Activated CD8-positive, alpha-beta T cell treated with anti-CD3 and anti-CD28 coated beads, Interleukin-2, amount 10 ng/mL, durations not matched to agents 7 days and 5 days (primary cell): ENCODE results near the gene POU5F1. TPM values are rescaled to one million over a fixed set of nuclear protein-coding genes. Genes with fewer than 3 reads are reported as not detected.
A peak's percentile ranks its signal among the peaks of the same experiment; 100 is the strongest.
"Not testable (repeated sequence)": the region's sequence is repeated elsewhere in the genome, so short reads cannot be mapped to it uniquely, and the experiment has no call there.

Experiments used
- ATAC-seq: fragments of 150-1000 bp; cut with Tn5 transposase; one replicate; pipeline ENCODE4 v1.10.0; 2021; ENCODE audit warnings: moderate library complexity
- CTCF ChIA-PET: fragments of 350-600 bp; sonication (Branson Sonifier 250); formaldehyde crosslinking; loops from one replicate; lab custom pipeline; 2021; ENCODE audit warnings: antibody characterized with exemption; lab: Charles Lee
- POLR2A ChIA-PET: fragments of 350-600 bp; sonication (Branson Sonifier 250); formaldehyde crosslinking; loops from one replicate; lab custom pipeline; 2021; ENCODE audit warnings: antibody characterized with exemption; lab: Charles Lee
- DNase-seq: peaks from one replicate; pipeline ENCODE4 v3.0.0-alpha.2; 2020
- H3K27ac Mint-ChIP-seq: one replicate; pipeline ENCODE4 v1.8.0; 2021; ENCODE audit warnings: mild to moderate bottlenecking, mixed read lengths
- H3K27me3 Mint-ChIP-seq: one replicate; pipeline ENCODE4 v1.8.0; 2021; ENCODE audit warnings: low read depth, mixed read lengths
- H3K36me3 Mint-ChIP-seq: one replicate; pipeline ENCODE4 v1.8.0; 2021; ENCODE audit warnings: low read depth, mixed read lengths
- H3K4me1 Mint-ChIP-seq: one replicate; pipeline ENCODE4 v1.8.0; 2021; ENCODE audit warnings: low read depth, mixed read lengths
- H3K4me3 Mint-ChIP-seq: one replicate; pipeline ENCODE4 v1.8.0; 2021; ENCODE audit warnings: mild to moderate bottlenecking, mixed read lengths
- H3K9me3 Mint-ChIP-seq: one replicate; pipeline ENCODE4 v1.8.0; 2022; ENCODE audit warnings: mixed read lengths; ENCODE audit not compliant: insufficient read depth
- total RNA-seq, 2 experiments: library from RNA; stranded (reverse); gene quantifications; one replicate each; pipeline ENCODE4 v1.2.3, GENCODE V29; 2021

Gene POU5F1
- total RNA-seq, 2 experiments from 2014 or later, result not detected

DNA sequence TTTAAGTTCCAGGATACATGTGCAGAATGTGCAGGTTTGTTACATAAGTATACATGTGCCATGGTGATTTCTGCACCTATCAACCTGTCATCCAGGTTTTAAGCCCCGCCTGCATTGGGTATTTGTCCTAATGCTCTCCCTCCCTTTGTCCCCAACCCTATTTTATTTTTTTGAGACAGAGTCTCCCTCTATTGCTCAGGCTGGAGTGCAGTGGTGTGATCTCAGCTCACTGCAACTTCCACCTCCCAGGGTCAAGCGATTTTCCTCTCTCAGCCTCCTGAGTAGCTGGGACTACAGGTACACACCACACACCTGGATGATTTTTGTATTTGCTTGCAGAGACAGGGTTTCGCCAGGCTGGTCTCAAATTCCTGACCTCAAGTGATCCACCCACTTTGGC is 18.7 kb upstream of the POU5F1 start:
- H3K36me3 Mint-ChIP-seq, H3K4me1 Mint-ChIP-seq, ATAC-seq, H3K4me3 Mint-ChIP-seq, DNase-seq, H3K27me3 Mint-ChIP-seq, H3K9me3 Mint-ChIP-seq, H3K27ac Mint-ChIP-seq, POLR2A ChIA-PET: not testable (repeated sequence)
- CTCF ChIA-PET, result interaction anchor here (1.5 to 2.4 kb wide), 2 partner anchors 31 to 177 kb away, joined by 3 to 6 read pairs; partner anchors contain the start of gene TCF19

GRCh38 chr6:31187780-31188194 is 17.3 kb upstream of the POU5F1 start:
- ChIA-PET POLR2A (no interaction called here), CTCF (interaction anchor here (0.6 to 1.5 kb wide), 2 partner anchors 179 kb away, joined by 3 read pairs; no protein-coding TSS in a partner anchor)
- DNase-seq (no peak), ATAC-seq (no peak)
- Mint-ChIP-seq H3K27ac (no peak overlapping the region), H3K27me3 (no peaks in the 10 kb centered on the region), H3K36me3 (no peaks in the 10 kb centered on the region), H3K9me3 (no peaks in the 10 kb centered on the region), H3K4me3 (no peak overlapping the region), H3K4me1 (peaks cover 9% of the 10 kb centered on the region)

GRCh38 chr6:31186052-31186734 is 15.7 kb upstream of the POU5F1 start:
- Mint-ChIP-seq H3K4me3 (no peak overlapping the region), H3K27me3 (no peaks in the 10 kb centered on the region), H3K36me3 (no peaks in the 10 kb centered on the region), H3K9me3 (no peaks in the 10 kb centered on the region), H3K27ac (no peak overlapping the region), H3K4me1 (peaks cover 9% of the 10 kb centered on the region)
- POLR2A ChIA-PET, result no interaction called here
- DNase-seq, result no peak
- CTCF ChIA-PET, result interaction anchor here (0.9 kb wide), 1 partner anchor 11 kb away, joined by 3 read pairs; no protein-coding TSS in a partner anchor
- ATAC-seq, result no peak

- H3K9me3 Mint-ChIP-seq, H3K36me3 Mint-ChIP-seq, H3K27me3 Mint-ChIP-seq, POLR2A ChIA-PET, CTCF ChIA-PET, H3K4me1 Mint-ChIP-seq, H3K4me3 Mint-ChIP-seq, H3K27ac Mint-ChIP-seq, ATAC-seq, DNase-seq: not testable (repeated sequence)
Observed at GRCh38 chr6:31185695-31186051, 15.2 kb upstream of the POU5F1 start.

GRCh38 chr6:31183859-31184258 is 13.4 kb upstream of the POU5F1 start:
- ATAC-seq, H3K9me3 Mint-ChIP-seq, H3K27me3 Mint-ChIP-seq, DNase-seq, H3K36me3 Mint-ChIP-seq, H3K4me3 Mint-ChIP-seq, H3K27ac Mint-ChIP-seq, POLR2A ChIA-PET: not testable (repeated sequence)
- CTCF ChIA-PET, result interaction anchor here (0.6 to 1.0 kb wide), 4 partner anchors 9 to 190 kb away, joined by 3 to 5 read pairs (median 4); no protein-coding TSS in a partner anchor
- H3K4me1 Mint-ChIP-seq, result peaks cover 13% of the 10 kb centered on the region

DNA sequence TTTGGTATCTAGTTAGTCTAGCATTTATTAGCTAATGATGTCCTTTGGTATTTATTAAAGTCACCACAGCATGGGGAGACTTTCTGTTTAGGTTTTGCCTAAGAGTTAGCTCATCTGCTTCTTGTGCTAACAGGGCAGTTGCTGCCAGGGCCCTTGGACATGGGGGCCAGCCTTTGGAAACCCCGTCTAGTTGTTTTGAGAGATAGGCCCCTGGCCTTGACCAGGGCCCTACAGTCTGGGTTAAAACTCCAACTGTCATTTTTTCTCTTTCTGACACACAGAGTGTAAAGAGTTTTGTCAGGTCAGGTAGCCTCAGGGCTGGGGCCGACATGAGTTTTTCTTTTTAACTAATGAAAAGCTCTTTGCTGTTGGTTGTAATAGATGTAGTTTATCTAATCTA is 12.8 kb upstream of the POU5F1 start:
- H3K36me3 Mint-ChIP-seq, POLR2A ChIA-PET, DNase-seq, H3K27me3 Mint-ChIP-seq, H3K4me3 Mint-ChIP-seq, H3K27ac Mint-ChIP-seq, H3K9me3 Mint-ChIP-seq, ATAC-seq: not testable (repeated sequence)
- CTCF ChIA-PET, result interaction anchor here (0.6 to 1.0 kb wide), 3 partner anchors 51 to 190 kb away, joined by 3 to 5 read pairs (median 4); no protein-coding TSS in a partner anchor
- H3K4me1 Mint-ChIP-seq, result peaks cover 19% of the 10 kb centered on the region

DNA sequence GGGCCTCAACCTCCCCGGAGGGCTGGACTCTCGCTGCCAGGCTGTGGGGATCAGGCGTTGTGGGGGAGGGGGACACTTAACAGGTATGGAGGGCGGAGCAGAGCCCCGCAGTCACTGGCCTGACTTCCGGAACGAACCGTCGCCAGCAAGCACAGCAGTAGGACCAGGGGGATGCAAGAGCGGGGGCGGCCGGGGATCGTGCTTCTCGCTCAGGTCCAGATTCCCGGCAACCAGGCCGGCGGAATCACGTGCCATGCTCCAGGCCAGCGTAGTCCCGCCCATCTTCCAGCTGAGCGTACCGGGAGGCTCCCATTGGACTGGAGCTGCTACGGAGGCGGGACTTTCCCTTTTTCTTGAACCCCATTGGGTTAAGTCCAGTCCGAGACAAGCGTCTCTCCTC is 10.0 kb upstream of the POU5F1 start:
- Mint-ChIP-seq H3K27ac (peak overlapping the region; percentile 70), H3K36me3 (no peaks in the 10 kb centered on the region), H3K4me1 (peaks cover 20% of the 10 kb centered on the region), H3K9me3 (no peaks in the 10 kb centered on the region), H3K27me3 (no peaks in the 10 kb centered on the region), H3K4me3 (peak overlapping the region; percentile 74)
- CTCF ChIA-PET, result interaction anchor here (0.6 kb wide), 1 partner anchor 77 kb away, joined by 5 read pairs; no protein-coding TSS in a partner anchor
- peak; percentile 89 for ATAC-seq
- DNase-seq, result peak; percentile 66
- POLR2A ChIA-PET, result no interaction called here

GRCh38 chr6:31179896-31180295 is 9.4 kb upstream of the POU5F1 start:
- DNase-seq (no peak), ATAC-seq (no peak)
- H3K27ac Mint-ChIP-seq, result no peak overlapping the region
- peak overlapping the region; percentile 74 for H3K4me3 Mint-ChIP-seq
- POLR2A ChIA-PET, result no interaction called here
- no peaks in the 10 kb centered on the region for H3K36me3 Mint-ChIP-seq
- CTCF ChIA-PET, result no interaction called here
- H3K4me1 Mint-ChIP-seq, result peaks cover 23% of the 10 kb centered on the region
- H3K27me3 Mint-ChIP-seq, result no peaks in the 10 kb centered on the region
- no peaks in the 10 kb centered on the region for H3K9me3 Mint-ChIP-seq

DNA sequence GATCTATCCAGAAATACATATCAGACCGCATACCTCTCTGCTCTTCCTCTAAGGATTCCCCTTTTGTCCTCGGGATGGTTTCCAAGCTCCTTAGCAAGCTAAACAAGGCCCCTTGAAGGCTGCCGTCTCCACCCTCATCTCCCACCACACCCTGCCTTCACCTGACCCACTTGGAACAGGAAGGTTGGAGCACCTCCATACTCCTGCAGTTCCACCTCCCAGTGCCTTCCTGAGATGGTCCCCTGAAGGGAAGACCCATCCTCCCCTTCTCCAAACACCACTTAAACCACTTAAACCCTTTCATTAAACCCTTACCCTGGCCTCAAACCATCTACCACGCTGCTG is 8.5 kb upstream of the POU5F1 start:
- no peak for ATAC-seq
- H3K27me3 Mint-ChIP-seq, result no peaks in the 10 kb centered on the region
- POLR2A ChIA-PET, result no interaction called here
- no peaks in the 10 kb centered on the region for H3K9me3 Mint-ChIP-seq
- CTCF ChIA-PET, result no interaction called here
- no peak overlapping the region for H3K4me3 Mint-ChIP-seq
- H3K36me3 Mint-ChIP-seq, result no peaks in the 10 kb centered on the region
- peaks cover 23% of the 10 kb centered on the region for H3K4me1 Mint-ChIP-seq
- no peak for DNase-seq
- H3K27ac Mint-ChIP-seq, result no peak overlapping the region

DNA sequence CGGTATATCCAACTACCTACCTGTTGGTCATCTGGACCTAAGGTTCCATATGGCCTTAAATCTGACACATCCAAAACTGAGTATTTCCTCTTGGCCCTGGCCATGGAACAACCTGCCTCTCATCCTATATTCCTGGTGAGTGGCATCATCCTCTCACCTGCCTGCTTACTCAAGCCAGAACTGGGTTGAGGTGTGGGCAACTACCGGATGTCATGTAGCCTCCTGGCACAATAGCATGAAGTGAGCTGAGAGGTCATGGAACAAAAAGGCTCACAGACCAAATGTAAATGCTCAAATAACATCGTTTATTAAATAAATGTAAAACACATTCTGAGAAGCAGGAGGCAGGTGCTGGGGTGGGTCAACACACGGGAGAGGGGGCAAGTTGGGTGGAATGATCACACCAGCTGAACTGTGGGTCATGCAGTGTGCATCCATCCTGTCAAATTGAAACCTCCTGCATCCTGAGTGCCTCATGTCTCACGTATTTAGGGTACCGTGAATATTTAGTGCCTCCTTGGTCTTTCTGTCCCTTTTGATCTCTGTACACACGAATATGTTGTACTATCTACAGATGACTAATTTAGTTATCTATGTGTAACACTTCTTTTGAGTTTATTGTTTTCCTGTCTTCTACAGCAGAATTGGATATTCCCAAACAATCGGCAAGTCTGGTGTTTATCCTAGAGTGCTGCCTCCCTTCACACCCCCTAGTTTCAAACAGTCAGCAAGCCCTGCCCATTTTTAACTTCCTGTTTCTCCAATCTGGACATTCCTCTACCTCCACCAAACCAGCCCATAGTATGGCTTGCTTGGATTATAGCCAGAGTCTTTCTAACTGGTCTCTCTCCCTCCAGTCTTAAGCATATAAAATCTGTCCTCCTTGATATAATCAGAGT is 7.9 kb upstream of the POU5F1 start:
- Mint-ChIP-seq H3K36me3 (no peaks in the 10 kb centered on the region), H3K4me1 (peaks cover 23% of the 10 kb centered on the region), H3K4me3 (no peak overlapping the region), H3K27me3 (no peaks in the 10 kb centered on the region), H3K9me3 (no peaks in the 10 kb centered on the region), H3K27ac (no peak overlapping the region)
- ChIA-PET CTCF (no interaction called here), POLR2A (interaction anchor here (0.8 kb wide), 1 partner anchor 18 kb away, joined by 3 read pairs; no protein-coding TSS in a partner anchor)
- DNase-seq (no peak), ATAC-seq (no peak)

- no peaks in the 10 kb centered on the region for H3K36me3 Mint-ChIP-seq
- peak overlapping the region; percentile 44 for H3K27ac Mint-ChIP-seq
- no peaks in the 10 kb centered on the region for H3K27me3 Mint-ChIP-seq
- DNase-seq (peak; percentile 49), ATAC-seq (peak; percentile 63)
- ChIA-PET CTCF (interaction anchor here (1.0 to 1.5 kb wide), 2 partner anchors 31 to 96 kb away, joined by 3 read pairs; no protein-coding TSS in a partner anchor), POLR2A (interaction anchor here (1.7 kb wide), 1 partner anchor 17 kb away, joined by 7 read pairs; the partner anchor contains the start of gene TCF19)
- H3K4me3 Mint-ChIP-seq, result no peak overlapping the region
- peaks cover 23% of the 10 kb centered on the region for H3K4me1 Mint-ChIP-seq
- H3K9me3 Mint-ChIP-seq, result no peaks in the 10 kb centered on the region
Observed at GRCh38 chr6:31175971-31176370, 5.5 kb upstream of the POU5F1 start.
